ENCODE results near the gene TTC3. TPM values are rescaled to one million over a fixed set of nuclear protein-coding genes. Genes with fewer than 3 reads are reported as not detected.

TTC3 gene, protein sequence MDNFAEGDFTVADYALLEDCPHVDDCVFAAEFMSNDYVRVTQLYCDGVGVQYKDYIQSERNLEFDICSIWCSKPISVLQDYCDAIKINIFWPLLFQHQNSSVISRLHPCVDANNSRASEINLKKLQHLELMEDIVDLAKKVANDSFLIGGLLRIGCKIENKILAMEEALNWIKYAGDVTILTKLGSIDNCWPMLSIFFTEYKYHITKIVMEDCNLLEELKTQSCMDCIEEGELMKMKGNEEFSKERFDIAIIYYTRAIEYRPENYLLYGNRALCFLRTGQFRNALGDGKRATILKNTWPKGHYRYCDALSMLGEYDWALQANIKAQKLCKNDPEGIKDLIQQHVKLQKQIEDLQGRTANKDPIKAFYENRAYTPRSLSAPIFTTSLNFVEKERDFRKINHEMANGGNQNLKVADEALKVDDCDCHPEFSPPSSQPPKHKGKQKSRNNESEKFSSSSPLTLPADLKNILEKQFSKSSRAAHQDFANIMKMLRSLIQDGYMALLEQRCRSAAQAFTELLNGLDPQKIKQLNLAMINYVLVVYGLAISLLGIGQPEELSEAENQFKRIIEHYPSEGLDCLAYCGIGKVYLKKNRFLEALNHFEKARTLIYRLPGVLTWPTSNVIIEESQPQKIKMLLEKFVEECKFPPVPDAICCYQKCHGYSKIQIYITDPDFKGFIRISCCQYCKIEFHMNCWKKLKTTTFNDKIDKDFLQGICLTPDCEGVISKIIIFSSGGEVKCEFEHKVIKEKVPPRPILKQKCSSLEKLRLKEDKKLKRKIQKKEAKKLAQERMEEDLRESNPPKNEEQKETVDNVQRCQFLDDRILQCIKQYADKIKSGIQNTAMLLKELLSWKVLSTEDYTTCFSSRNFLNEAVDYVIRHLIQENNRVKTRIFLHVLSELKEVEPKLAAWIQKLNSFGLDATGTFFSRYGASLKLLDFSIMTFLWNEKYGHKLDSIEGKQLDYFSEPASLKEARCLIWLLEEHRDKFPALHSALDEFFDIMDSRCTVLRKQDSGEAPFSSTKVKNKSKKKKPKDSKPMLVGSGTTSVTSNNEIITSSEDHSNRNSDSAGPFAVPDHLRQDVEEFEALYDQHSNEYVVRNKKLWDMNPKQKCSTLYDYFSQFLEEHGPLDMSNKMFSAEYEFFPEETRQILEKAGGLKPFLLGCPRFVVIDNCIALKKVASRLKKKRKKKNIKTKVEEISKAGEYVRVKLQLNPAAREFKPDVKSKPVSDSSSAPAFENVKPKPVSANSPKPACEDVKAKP (N-terminal part only)
- 100 to 1,000 TPM in 3 of 4 donors, 10 to 100 TPM in 1; 96.5 to 195 (median 122) TPM for total RNA-seq

GRCh38 chr21:37072988-37073416, at the start of gene TTC3, which contains the start of gene PIGP:
TTC3 (plus strand) TSS chr21:37073254; CDS start chr21:37087258, 14,004 bp downstream.
PIGP (minus strand) TSS chr21:37073071; CDS start chr21:37072515, 556 bp downstream.
- Histone ChIP-seq H3K36me3 (peaks cover 6% of the 10 kb centered on the region), H3K4me3 (peak within 1 kb of the TSS; percentile 94), H3K27me3 (no peaks in the 10 kb centered on the region), H3K27ac (peak within 1 kb of the TSS; percentile 100), H3K9me3 (no peaks in the 10 kb centered on the region), H3K4me1 (peaks cover 29% of the 10 kb centered on the region)
- TF ChIP-seq POLR2A (IDR thresholded peaks at IDR 0.05) (peak; percentile 71 to 75), POLR2AphosphoS5 (IDR thresholded peaks at IDR 0.05) (no peak)
- WGBS = under 1% methylated on average over 30 of the region's 61 CpGs
- DNase-seq (ENCODE audit: low spot score in 2 of 2) = peak; percentile 96

- WGBS = 37% methylated on average over 4 of the region's 4 CpGs
- Histone ChIP-seq H3K4me3 (no peak overlapping the region), H3K4me1 (no peaks in the 10 kb centered on the region), H3K36me3 (no peaks in the 10 kb centered on the region), H3K9me3 (no peaks in the 10 kb centered on the region), H3K27me3 (no peaks in the 10 kb centered on the region), H3K27ac (no peak overlapping the region)
- DNase-seq (ENCODE audit: low spot score in 2 of 2) = no peak
- TF ChIP-seq CTCF (IDR thresholded peaks at IDR 0.05) = no peak
- no peak for TF ChIP-seq POLR2AphosphoS5 (IDR thresholded peaks at IDR 0.05)
- TF ChIP-seq EP300 (IDR thresholded peaks at IDR 0.05) = no peak
- no peak for TF ChIP-seq POLR2A (IDR thresholded peaks at IDR 0.05)
Observed at GRCh38 chr21:37026499-37026898, 46.6 kb upstream of the TTC3 start.

GRCh38 chr21:37028570-37028969, 44.5 kb upstream of the TTC3 start:
- Histone ChIP-seq H3K27ac (no peak overlapping the region), H3K4me1 (peaks cover 4% of the 10 kb centered on the region), H3K9me3 (no peaks in the 10 kb centered on the region), H3K36me3 (no peaks in the 10 kb centered on the region), H3K27me3 (no peaks in the 10 kb centered on the region), H3K4me3 (no peak overlapping the region)
- no peak for DNase-seq (ENCODE audit: low spot score in 2 of 2)
- no peak for TF ChIP-seq EP300 (IDR thresholded peaks at IDR 0.05)
- TF ChIP-seq POLR2A (IDR thresholded peaks at IDR 0.05) = no peak
- no peak for TF ChIP-seq CTCF (IDR thresholded peaks at IDR 0.05)
- no peak for TF ChIP-seq POLR2AphosphoS5 (IDR thresholded peaks at IDR 0.05)
- WGBS = 74% methylated on average over 4 of the region's 4 CpGs

- no peak for DNase-seq (ENCODE audit: low spot score in 2 of 2)
- H3K9me3 ChIP-seq = no peaks in the 10 kb centered on the region
- no peak overlapping the region for H3K27ac ChIP-seq
- H3K27me3 ChIP-seq = no peaks in the 10 kb centered on the region
- TF ChIP-seq POLR2A (IDR thresholded peaks at IDR 0.05) (no peak), EP300 (IDR thresholded peaks at IDR 0.05) (no peak), POLR2AphosphoS5 (IDR thresholded peaks at IDR 0.05) (no peak), CTCF (IDR thresholded peaks at IDR 0.05) (no peak)
- peaks cover 4% of the 10 kb centered on the region for H3K4me1 ChIP-seq
- H3K36me3 ChIP-seq = no peaks in the 10 kb centered on the region
- no peak overlapping the region for H3K4me3 ChIP-seq
- WGBS = 95% methylated on average over 4 of the region's 4 CpGs
Observed at GRCh38 chr21:37030864-37031263, 42.2 kb upstream of the TTC3 start.

DNA sequence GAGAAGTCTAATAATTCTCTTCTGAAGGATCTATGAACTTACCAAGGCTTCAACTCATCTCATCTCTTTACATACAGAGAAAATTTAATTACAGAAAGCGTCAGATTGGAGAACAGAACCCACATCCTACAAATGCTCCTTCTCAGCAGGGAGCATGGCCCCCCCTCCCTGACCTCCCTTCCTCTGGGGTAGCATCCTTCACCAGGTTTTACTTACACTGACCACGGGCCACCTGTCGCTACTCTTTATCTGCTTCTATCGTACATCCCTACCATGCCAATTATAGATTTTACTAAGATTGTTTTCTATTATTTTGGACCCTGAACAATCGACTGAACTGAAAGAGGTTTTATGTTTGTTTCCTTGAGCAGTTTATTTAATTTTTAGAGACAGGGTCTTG, 40.8 kb upstream of the TTC3 start:
- Histone ChIP-seq H3K27me3 (no peaks in the 10 kb centered on the region), H3K9me3 (no peaks in the 10 kb centered on the region), H3K27ac (no peak overlapping the region), H3K4me1 (peaks cover 4% of the 10 kb centered on the region), H3K36me3 (no peaks in the 10 kb centered on the region), H3K4me3 (no peak overlapping the region)
- no peak for TF ChIP-seq EP300 (IDR thresholded peaks at IDR 0.05)
- 91% methylated on average over 5 of the region's 5 CpGs for WGBS
- no peak for DNase-seq (ENCODE audit: low spot score in 2 of 2)
